HAP-1 (cell line): ENCODE measurements around the gene LINC00237.
A peak's percentile ranks its signal among the peaks of the same experiment; 100 is the strongest.

Experiments
- DNase-seq, 2 experiments: peaks; one replicate each; pipeline ENCODE4 v3.0.0-alpha.2; 2016 to 2020; ENCODE audit warnings: low spot score in 2 of 2
- H3K27me3 ChIP-seq: fragments of 250-450 bp; sonication (Bioruptor Pico); 2 replicates; pipeline ENCODE4 v1.5.1; 2020; ENCODE audit warnings: low read depth, mild to moderate bottlenecking, moderate library complexity
- H3K36me3 ChIP-seq: fragments of 250-450 bp; sonication (Bioruptor Pico); replicated peaks from 2 replicates; pipeline ENCODE4 v1.5.1; 2020; ENCODE audit warnings: mild to moderate bottlenecking
- H3K4me1 ChIP-seq: fragments of 250-450 bp; sonication (Bioruptor Pico); 2 replicates; pipeline ENCODE4 v1.5.1; 2020; ENCODE audit warnings: mild to moderate bottlenecking
- H3K4me3 ChIP-seq: fragments of 250-450 bp; sonication (Bioruptor Pico); 2 replicates; pipeline ENCODE4 v1.5.1; 2020; ENCODE audit warnings: mild to moderate bottlenecking, moderate library complexity
- H3K9me3 ChIP-seq: fragments of 250-450 bp; sonication (Bioruptor Pico); 2 replicates; pipeline ENCODE4 v1.5.1; 2020; ENCODE audit warnings: mild to moderate bottlenecking, moderate library complexity
- in situ Hi-C: fragments of 300-500 bp; cut with MboI; formaldehyde crosslinking; loops from 3 replicates; pipeline ENCODE4 v1.14.3; 2020; ENCODE audit warnings: low sequenced_read_pairs, inconsistent platforms, mixed read lengths

Gene LINC00237

GRCh38 chr20:21134883-21135493 lies 28.8 kb upstream of the LINC00237 start:
- in situ Hi-C loops: no loop called here
- no peaks in the 10 kb centered on the region for H3K4me1 ChIP-seq
- no peak for DNase-seq

DNA sequence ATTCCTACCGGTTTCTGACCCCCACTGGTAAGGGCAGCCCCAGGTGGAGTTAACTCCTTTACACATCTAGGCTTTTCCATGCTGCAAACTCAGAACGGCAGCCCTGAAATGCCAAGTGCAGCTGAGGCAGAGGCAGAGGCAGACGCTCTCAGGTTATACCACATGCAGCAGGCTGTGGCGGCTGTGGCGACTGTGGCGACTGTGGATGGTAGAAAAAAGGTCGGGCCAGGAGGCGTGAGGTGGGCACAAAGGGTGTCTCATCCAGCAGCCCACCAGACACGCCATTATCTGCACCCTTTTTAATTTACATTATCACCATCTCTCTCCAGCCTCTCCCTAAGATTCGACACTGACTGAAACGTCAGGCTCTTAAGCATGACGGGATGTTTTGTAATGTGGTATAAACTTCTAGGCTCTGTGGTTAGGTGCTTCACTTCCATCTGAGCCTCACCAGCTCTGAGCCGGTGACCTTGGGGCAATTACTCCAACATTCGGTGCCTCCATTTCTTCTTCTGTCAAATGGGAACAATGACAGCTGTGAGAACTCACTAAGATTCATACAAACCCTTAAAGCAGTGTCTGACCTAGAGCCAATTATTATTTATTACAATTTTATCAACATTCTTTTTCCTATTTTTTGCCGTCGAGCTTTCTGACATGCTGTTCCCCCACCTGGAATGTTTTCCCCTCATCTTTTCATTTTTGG lies 27.9 kb upstream of the LINC00237 start:
- Histone ChIP-seq H3K36me3 (no peaks in the 10 kb centered on the region; the same call in 1 of the 2 replicates), H3K9me3 (no peaks in the 10 kb centered on the region), H3K4me1 (no peaks in the 10 kb centered on the region), H3K4me3 (no peak overlapping the region), H3K27me3 (no peaks in the 10 kb centered on the region)
- DNase-seq: no peak
- in situ Hi-C loops: no loop called here

More at GRCh38 chr20:21134883-21135493, 28.8 kb upstream of the LINC00237 start:
- H3K4me3 ChIP-seq: no peak overlapping the region
- H3K36me3 ChIP-seq: no peaks in the 10 kb centered on the region; the same call in 1 of the 2 replicates
- no peaks in the 10 kb centered on the region for H3K9me3 ChIP-seq
- H3K27me3 ChIP-seq: no peaks in the 10 kb centered on the region

DNA sequence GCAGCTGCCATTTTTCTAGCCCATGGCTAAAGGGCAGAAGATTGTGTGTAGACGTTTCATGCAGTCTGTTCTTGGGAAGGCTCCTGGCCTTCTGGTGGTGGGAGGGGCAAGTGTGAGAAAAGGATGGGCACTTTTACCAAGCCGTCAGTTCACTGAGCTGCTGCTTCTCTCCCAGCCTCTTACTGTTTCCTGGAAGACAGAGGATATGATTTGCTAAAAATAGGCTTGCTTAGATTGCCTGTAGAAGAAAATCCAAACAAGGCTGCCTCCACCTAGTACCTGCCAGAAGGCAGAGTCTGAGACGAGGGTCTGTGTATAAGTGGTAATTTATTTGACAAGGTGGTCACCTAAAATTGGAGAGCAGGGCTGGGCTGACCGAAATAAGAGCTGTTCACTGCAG lies 27.2 kb upstream of the LINC00237 start:
- Histone ChIP-seq H3K27me3 (no peaks in the 10 kb centered on the region), H3K36me3 (no peaks in the 10 kb centered on the region; the same call in 1 of the 2 replicates), H3K4me1 (no peaks in the 10 kb centered on the region), H3K4me3 (no peak overlapping the region), H3K9me3 (no peaks in the 10 kb centered on the region)
- DNase-seq: no peak
- in situ Hi-C loops: no loop called here

DNA sequence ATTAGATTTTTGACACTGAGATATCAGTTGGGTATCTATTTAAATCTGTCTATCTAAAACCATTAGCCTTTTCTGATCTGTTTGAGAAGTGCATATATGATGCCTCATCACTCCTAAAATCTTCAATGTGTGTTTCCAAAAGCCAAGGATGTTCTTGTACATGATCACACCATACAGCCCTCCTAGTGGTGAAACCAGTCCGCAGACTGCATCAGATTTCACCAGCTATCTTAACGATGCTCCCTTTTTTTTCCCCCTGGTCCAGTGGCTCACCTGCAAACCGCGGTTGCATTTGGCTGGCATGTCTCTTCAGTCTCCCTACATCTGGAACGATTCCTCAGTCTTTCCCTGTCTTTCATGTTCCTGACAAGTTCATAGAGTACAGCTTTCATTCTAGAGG lies 23.7 kb upstream of the LINC00237 start:
- Histone ChIP-seq H3K36me3 (no peaks in the 10 kb centered on the region), H3K4me1 (peaks cover 9% of the 10 kb centered on the region), H3K9me3 (no peaks in the 10 kb centered on the region), H3K4me3 (no peak overlapping the region), H3K27me3 (no peaks in the 10 kb centered on the region)
- in situ Hi-C loops: no loop called here
- DNase-seq: no peak

GRCh38 chr20:21127201-21127981 lies 21.2 kb upstream of the LINC00237 start:
- H3K36me3 ChIP-seq: no peaks in the 10 kb centered on the region
- in situ Hi-C loops: no loop called here
- no peaks in the 10 kb centered on the region for H3K27me3 ChIP-seq
- no peaks in the 10 kb centered on the region for H3K9me3 ChIP-seq
- peaks cover 9% of the 10 kb centered on the region for H3K4me1 ChIP-seq
- DNase-seq: no peak
- H3K4me3 ChIP-seq: no peak overlapping the region

DNA sequence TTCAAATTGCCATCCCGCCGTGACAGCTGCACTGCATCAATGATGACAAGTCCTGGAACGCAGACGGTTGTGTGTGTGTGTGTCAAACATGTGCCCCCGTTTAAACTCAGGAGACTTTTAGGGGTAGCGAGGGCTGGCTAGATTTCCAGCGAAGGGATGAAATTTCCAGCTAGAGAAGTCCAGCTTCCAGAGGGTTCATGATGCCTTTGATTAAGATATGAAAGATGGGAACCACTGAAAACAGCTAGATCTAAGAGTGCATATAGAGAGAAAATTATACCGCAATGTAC lies 20.4 kb upstream of the LINC00237 start:
- Histone ChIP-seq H3K4me1 (peaks cover 9% of the 10 kb centered on the region), H3K36me3 (no peaks in the 10 kb centered on the region), H3K4me3 (peak overlapping the region; percentile 73), H3K9me3 (no peaks in the 10 kb centered on the region), H3K27me3 (no peaks in the 10 kb centered on the region)
- DNase-seq: no peak
- in situ Hi-C loops: no loop called here

GRCh38 chr20:21125849-21126580 lies 19.9 kb upstream of the LINC00237 start, which contains the start of gene KIZ:
TSS of gene KIZ (plus strand) at chr20:21126082. CDS start at chr20:21126116, 34 bp downstream.
- no peaks in the 10 kb centered on the region for H3K36me3 ChIP-seq
- H3K9me3 ChIP-seq: no peaks in the 10 kb centered on the region
- in situ Hi-C loops: no loop called here
- DNase-seq: peak; percentile 84 to 97
- H3K4me1 ChIP-seq: peaks cover 9% of the 10 kb centered on the region
- peak within 1 kb of the TSS; percentile 73 for H3K4me3 ChIP-seq
- no peaks in the 10 kb centered on the region for H3K27me3 ChIP-seq

GRCh38 chr20:21125072-21125848 lies 19.1 kb upstream of the LINC00237 start:
- H3K27me3 ChIP-seq: no peaks in the 10 kb centered on the region
- in situ Hi-C loops: no loop called here
- H3K4me3 ChIP-seq: peak overlapping the region; percentile 73
- peak; percentile 51 to 64 for DNase-seq
- H3K9me3 ChIP-seq: no peaks in the 10 kb centered on the region
- H3K36me3 ChIP-seq: no peaks in the 10 kb centered on the region
- peaks cover 9% of the 10 kb centered on the region for H3K4me1 ChIP-seq

- H3K4me1 ChIP-seq: peaks cover 9% of the 10 kb centered on the region
- no peaks in the 10 kb centered on the region for H3K36me3 ChIP-seq
- no peaks in the 10 kb centered on the region for H3K27me3 ChIP-seq
- H3K4me3 ChIP-seq: no peak overlapping the region
- in situ Hi-C loops: no loop called here
- H3K9me3 ChIP-seq: no peaks in the 10 kb centered on the region
- DNase-seq: no peak
These were observed 18.0 kb upstream of the LINC00237 start for GRCh38 chr20:21124190-21124589.

GRCh38 chr20:21118782-21119181 lies 12.6 kb upstream of the LINC00237 start:
- Histone ChIP-seq H3K27me3 (no peaks in the 10 kb centered on the region), H3K36me3 (no peaks in the 10 kb centered on the region), H3K4me3 (no peak overlapping the region), H3K4me1 (no peaks in the 10 kb centered on the region), H3K9me3 (no peaks in the 10 kb centered on the region)
- in situ Hi-C loops: no loop called here
- DNase-seq: no peak

- Histone ChIP-seq H3K4me1 (no peaks in the 10 kb centered on the region), H3K27me3 (no peaks in the 10 kb centered on the region), H3K4me3 (no peak overlapping the region), H3K9me3 (no peaks in the 10 kb centered on the region), H3K36me3 (no peaks in the 10 kb centered on the region)
- in situ Hi-C loops: no loop called here
- no peak for DNase-seq
These were observed 12.0 kb upstream of the LINC00237 start for GRCh38 chr20:21118138-21118537.

DNA sequence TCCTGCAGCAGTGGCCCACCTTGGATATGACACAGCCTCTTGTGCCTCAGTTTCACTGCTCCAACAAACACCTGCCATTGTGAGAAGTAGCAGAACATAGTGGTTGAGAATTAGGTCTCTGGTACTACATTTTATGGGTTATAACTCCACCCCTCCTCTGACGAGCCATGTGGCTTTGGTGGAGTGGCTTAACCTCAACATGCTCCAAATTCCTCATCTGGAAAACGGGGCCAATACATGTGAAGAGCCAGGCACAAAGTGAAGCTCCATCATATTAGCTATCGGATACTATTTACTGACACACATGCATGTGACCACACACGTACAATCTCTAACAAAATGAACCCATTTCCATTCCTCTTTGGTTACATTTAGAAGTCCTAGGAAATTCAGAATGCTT lies 11.4 kb upstream of the LINC00237 start:
- H3K9me3 ChIP-seq: no peaks in the 10 kb centered on the region
- H3K4me3 ChIP-seq: no peak overlapping the region
- DNase-seq: no peak
- H3K36me3 ChIP-seq: no peaks in the 10 kb centered on the region
- no peaks in the 10 kb centered on the region for H3K4me1 ChIP-seq
- H3K27me3 ChIP-seq: no peaks in the 10 kb centered on the region
- in situ Hi-C loops: no loop called here

GRCh38 chr20:21114584-21114983 lies 8.4 kb upstream of the LINC00237 start:
- no peaks in the 10 kb centered on the region for H3K4me1 ChIP-seq
- no peaks in the 10 kb centered on the region for H3K36me3 ChIP-seq
- no peaks in the 10 kb centered on the region for H3K9me3 ChIP-seq
- no peaks in the 10 kb centered on the region for H3K27me3 ChIP-seq
- no peak for DNase-seq
- no peak overlapping the region for H3K4me3 ChIP-seq
- in situ Hi-C loops: no loop called here
